Stimulated activated CD8-positive, alpha-beta memory T cell treated with anti-CD3 and anti-CD28 coated beads, Interleukin-12 subunit alpha, Interleukin-12 subunit beta, amount 100 ng/mL, for 24 hours (primary cell): ENCODE results near the gene ZAP70.

Experiments
- DNase-seq: peaks from one replicate; pipeline ENCODE4 v3.0.0-alpha.2; 2020; ENCODE audit errors: extremely low read depth

Gene ZAP70

DNA sequence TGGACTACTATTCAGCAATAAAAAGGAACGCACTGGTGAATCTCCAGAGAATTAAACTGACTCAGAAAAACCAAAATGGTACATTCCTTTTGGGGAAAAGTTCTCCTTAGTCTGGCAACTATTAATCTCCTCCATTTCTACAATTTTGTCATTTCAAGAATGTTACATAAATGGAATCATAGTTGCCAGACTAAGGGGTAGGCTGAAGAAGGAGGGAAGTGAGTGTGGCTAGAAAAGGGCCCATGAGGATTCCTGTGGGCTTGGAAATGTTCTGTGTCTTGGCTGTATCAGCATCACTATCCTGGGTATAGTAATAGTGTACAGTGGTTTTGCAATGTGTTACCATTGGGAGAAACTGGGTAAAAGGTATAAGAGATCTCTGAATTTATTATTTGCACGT, 72.4 kb downstream of the ZAP70 start:
- no peak for DNase-seq

DNA sequence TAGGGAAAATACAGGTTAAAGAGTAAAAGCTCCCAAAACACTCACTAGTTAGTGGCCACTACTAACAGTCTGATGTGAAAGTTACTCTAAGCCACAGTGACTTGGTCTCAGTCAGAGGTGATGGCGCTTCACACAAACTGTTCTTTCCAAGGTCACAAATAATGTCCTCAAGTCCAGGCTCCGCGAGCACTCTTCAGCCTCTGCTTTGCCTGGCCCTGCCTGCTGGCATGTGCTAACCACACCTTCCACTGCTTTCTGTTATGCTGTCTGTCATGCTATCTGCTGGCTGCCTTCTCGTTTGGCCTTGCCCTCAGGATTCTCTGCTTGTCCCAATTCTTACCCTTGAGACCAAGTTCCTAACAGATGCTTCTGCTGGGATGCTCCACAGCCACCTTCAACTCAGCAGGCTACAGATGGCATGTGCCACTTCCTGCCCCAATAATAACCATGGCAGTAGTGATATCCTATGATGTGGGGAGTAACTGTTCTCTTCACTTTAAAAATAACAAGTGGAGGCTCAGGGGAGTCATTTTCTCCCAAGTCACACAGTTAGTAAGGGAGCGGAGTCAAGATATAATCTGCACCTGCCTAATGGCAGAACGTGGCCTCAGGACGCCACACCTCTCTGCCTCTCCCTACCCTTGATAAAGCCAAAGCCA, 75.7 kb downstream of the ZAP70 start:
- DNase-seq, result no peak
